Measurements from ENCODE around the gene MPRIP. TPM values are rescaled to one million over a fixed set of nuclear protein-coding genes. Genes with fewer than 3 reads are reported as not detected.

Gene MPRIP
- total and polyA plus RNA-seq, 2 donors (not counting 1 experiment from before 2014, with no cell fraction given), result 130 to 299 TPM

DNA sequence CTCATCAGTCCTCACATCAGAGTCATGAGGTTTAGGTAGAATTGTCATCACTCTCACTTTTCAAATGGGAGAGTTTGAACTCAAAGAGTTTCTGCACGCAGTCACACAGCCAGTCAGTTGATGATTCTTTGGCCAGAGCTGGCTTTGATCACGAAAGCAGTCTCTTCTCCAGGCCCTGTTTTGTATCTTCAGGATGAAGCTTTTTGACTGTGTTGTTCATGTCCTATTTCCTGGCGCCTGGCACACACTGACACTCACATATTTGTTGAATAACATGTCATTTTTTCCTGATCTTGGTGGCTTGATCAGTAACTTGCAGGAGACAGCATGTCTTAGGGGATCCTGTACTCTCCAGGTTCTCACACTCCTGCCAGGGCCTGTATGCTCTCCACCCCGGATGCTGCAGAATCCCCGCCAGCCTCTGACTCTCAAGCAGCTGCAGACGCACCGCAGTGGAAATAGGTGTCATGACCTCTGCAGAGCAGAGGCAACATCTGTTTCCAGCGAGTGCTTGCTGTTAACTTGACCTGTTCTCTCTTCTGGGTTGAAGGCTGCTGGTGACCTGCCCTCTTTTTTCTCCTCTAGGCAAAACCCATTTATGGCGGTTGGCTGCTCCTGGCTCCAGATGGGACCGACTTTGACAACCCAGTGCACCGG, 33.0 kb downstream of the MPRIP start:
- H2AFZ ChIP-seq (ENCODE audit: insufficient read depth, low read depth, low read length, poor library complexity, severe bottlenecking), result no peak overlapping the region
- no peak overlapping the region for H3K4me3 Mint-ChIP-seq
- H3K27ac Mint-ChIP-seq, result no peak overlapping the region
- CTCF ChIA-PET, result no interaction called here
- ATAC-seq (ENCODE audit: low read depth) (no peak), DNase-seq (no peak)
- H3K36me3 ChIP-seq (replicated peaks in 1 of 2; ENCODE audit: control extremely low read depth in 1 of 2, control insufficient read depth in 1 of 2, extremely low read depth in 1 of 2, insufficient read depth in 2 of 2, low read length in 1 of 2), result peaks cover 0 to 80% of the 10 kb centered on the region in 2 experiments
- no peak overlapping the region for H3K9ac ChIP-seq (ENCODE audit: low read length)
- H3K27ac ChIP-seq (ENCODE audit: low read length in 2 of 2), result no peak overlapping the region
- no peaks in the 10 kb centered on the region for H3K9me3 ChIP-seq (ENCODE audit: control extremely low read depth in 1 of 3, control insufficient read depth in 2 of 3, insufficient read depth in 1 of 3, low read length in 2 of 3)
- peaks cover 100% of the 10 kb centered on the region for H4K20me1 ChIP-seq (ENCODE audit: control insufficient read depth, insufficient read depth, low read length, poor library complexity, severe bottlenecking)
- H3K27me3 ChIP-seq (replicated peaks in 1 of 4; ENCODE audit: control extremely low read depth in 1 of 4, control insufficient read depth in 3 of 4, insufficient read depth in 4 of 4, low read length in 3 of 4), result no peaks in the 10 kb centered on the region
- no peak overlapping the region for H3K4me3 ChIP-seq (ENCODE audit: control extremely low read depth in 1 of 5, extremely low read depth in 1 of 5, insufficient read depth in 1 of 5, low read depth in 2 of 5, low read length in 4 of 5)
- H3K9me3 Mint-ChIP-seq (ENCODE audit: insufficient read depth), result peaks cover 2% of the 10 kb centered on the region
- no peaks in the 10 kb centered on the region for H3K27me3 Mint-ChIP-seq
- TF ChIP-seq EZH2 (IDR thresholded peaks at IDR 0.05; ENCODE audit: borderline replicate concordance, insufficient read depth, low read depth, low read length, poor library complexity, severe bottlenecking), result no peak
- TF ChIP-seq, protein P1, sequence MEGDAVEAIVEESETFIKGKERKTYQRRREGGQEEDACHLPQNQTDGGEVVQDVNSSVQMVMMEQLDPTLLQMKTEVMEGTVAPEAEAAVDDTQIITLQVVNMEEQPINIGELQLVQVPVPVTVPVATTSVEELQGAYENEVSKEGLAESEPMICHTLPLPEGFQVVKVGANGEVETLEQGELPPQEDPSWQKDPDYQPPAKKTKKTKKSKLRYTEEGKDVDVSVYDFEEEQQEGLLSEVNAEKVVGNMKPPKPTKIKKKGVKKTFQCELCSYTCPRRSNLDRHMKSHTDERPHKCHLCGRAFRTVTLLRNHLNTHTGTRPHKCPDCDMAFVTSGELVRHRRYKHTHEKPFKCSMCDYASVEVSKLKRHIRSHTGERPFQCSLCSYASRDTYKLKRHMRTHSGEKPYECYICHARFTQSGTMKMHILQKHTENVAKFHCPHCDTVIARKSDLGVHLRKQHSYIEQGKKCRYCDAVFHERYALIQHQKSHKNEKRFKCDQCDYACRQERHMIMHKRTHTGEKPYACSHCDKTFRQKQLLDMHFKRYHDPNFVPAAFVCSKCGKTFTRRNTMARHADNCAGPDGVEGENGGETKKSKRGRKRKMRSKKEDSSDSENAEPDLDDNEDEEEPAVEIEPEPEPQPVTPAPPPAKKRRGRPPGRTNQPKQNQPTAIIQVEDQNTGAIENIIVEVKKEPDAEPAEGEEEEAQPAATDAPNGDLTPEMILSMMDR (IDR thresholded peaks at IDR 0.05), result no peak
- peaks cover 100% of the 10 kb centered on the region for H3K79me2 ChIP-seq (ENCODE audit: control insufficient read depth, insufficient read depth, low read length)
- POLR2A ChIA-PET, result no interaction called here
- intact Hi-C loops (cut with micrococcal nuclease), result no loop called here
- peaks cover 0 to 9% of the 10 kb centered on the region in 2 donors for H3K4me1 ChIP-seq (ENCODE audit: control insufficient read depth in 2 of 2, insufficient read depth in 2 of 2, low read length in 2 of 2)
- no peak overlapping the region for H3K4me2 ChIP-seq (replicated peaks; ENCODE audit: low read depth, low read length, poor library complexity, severe bottlenecking)
- 89% methylated on average over 8 of the region's 11 CpGs for WGBS (ENCODE audit: insufficient coverage)
- H3K4me1 Mint-ChIP-seq, result peaks cover 37% of the 10 kb centered on the region

DNA sequence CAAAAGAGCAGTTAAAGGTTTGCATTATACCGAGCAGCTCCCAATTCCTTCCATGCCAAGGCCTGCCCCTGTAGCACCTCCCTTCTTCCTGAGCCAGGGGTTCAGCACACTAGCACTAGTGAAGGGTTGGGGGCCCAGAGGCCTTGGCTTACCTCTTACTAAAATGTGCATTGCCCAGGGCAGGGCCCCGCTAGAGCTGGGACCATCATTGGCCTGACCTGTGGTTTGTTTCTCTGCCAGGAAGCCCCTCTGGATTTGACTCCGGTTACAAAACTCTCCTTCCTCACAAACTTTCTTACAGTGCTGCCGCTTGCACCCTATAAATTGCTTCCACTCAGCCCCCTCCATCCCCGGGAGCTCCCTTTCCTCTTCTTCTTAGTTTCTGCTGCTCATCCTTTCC, 33.8 kb downstream of the MPRIP start:
- 100% methylated on average over 3 of the region's 5 CpGs for WGBS (ENCODE audit: insufficient coverage)
- Mint-ChIP-seq H3K27ac (no peak overlapping the region), H3K4me3 (no peak overlapping the region), H3K9me3 (ENCODE audit: insufficient read depth) (no peaks in the 10 kb centered on the region), H3K27me3 (no peaks in the 10 kb centered on the region), H3K4me1 (peaks cover 33% of the 10 kb centered on the region)
- Histone ChIP-seq H3K27ac (ENCODE audit: low read length in 2 of 2) (no peak overlapping the region), H3K4me3 (ENCODE audit: control extremely low read depth in 1 of 5, extremely low read depth in 1 of 5, insufficient read depth in 1 of 5, low read depth in 2 of 5, low read length in 4 of 5) (no peak overlapping the region), H3K4me2 (replicated peaks; ENCODE audit: low read depth, low read length, poor library complexity, severe bottlenecking) (no peak overlapping the region), H3K27me3 (replicated peaks in 1 of 4; ENCODE audit: control extremely low read depth in 1 of 4, control insufficient read depth in 3 of 4, insufficient read depth in 4 of 4, low read length in 3 of 4) (no peaks in the 10 kb centered on the region), H3K36me3 (replicated peaks in 1 of 2; ENCODE audit: control extremely low read depth in 1 of 2, control insufficient read depth in 1 of 2, extremely low read depth in 1 of 2, insufficient read depth in 2 of 2, low read length in 1 of 2) (peaks cover 0 to 80% of the 10 kb centered on the region in 2 experiments), H3K79me2 (ENCODE audit: control insufficient read depth, insufficient read depth, low read length) (peaks cover 100% of the 10 kb centered on the region), H4K20me1 (ENCODE audit: control insufficient read depth, insufficient read depth, low read length, poor library complexity, severe bottlenecking) (peaks cover 100% of the 10 kb centered on the region), H3K9me3 (ENCODE audit: control extremely low read depth in 1 of 3, control insufficient read depth in 2 of 3, insufficient read depth in 1 of 3, low read length in 2 of 3) (no peaks in the 10 kb centered on the region), H2AFZ (ENCODE audit: insufficient read depth, low read depth, low read length, poor library complexity, severe bottlenecking) (no peak overlapping the region), H3K9ac (ENCODE audit: low read length) (no peak overlapping the region), H3K4me1 (ENCODE audit: control insufficient read depth in 2 of 2, insufficient read depth in 2 of 2, low read length in 2 of 2) (peaks cover 0 to 9% of the 10 kb centered on the region in 2 donors)
- intact Hi-C loops (cut with micrococcal nuclease), result no loop called here
- CTCF ChIA-PET, result no interaction called here
- DNase-seq (no peak), ATAC-seq (ENCODE audit: low read depth) (no peak)
- POLR2A ChIA-PET, result no interaction called here
- TF ChIP-seq, protein P1 (IDR thresholded peaks at IDR 0.05), result no peak
- no peak for TF ChIP-seq EZH2 (IDR thresholded peaks at IDR 0.05; ENCODE audit: borderline replicate concordance, insufficient read depth, low read depth, low read length, poor library complexity, severe bottlenecking)
